GM12872 (cell line): ENCODE measurements around the gene TUBA4B.

Experiments used
- CTCF ChIP-seq: IDR thresholded peaks from 3 replicates; pipeline ENCODE4 v1.5.1; 2011; ENCODE audit warnings: low read depth, mild to moderate bottlenecking, low read length, moderate library complexity; ENCODE audit not compliant: insufficient read depth

Gene TUBA4B

DNA sequence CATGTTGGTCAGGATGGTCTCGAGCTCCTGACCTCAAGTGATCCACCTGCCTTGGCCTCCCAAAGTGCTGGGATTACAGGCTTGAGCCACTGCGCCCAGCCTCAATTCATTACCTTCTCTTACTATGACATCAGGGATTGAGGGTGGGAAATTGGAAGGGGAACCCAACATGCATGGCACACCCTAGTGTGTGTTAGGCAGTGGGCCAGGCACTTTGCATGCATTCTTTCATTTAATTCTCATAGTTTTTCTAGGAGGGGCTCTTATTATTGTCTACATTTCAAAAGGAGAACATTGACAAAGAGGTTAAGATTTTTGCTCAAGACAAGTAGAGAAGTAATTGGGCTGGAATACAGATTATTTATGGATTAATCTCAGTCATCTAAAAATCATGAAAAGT, 15.3 kb downstream of the TUBA4B start:
- no peak for TF ChIP-seq CTCF

DNA sequence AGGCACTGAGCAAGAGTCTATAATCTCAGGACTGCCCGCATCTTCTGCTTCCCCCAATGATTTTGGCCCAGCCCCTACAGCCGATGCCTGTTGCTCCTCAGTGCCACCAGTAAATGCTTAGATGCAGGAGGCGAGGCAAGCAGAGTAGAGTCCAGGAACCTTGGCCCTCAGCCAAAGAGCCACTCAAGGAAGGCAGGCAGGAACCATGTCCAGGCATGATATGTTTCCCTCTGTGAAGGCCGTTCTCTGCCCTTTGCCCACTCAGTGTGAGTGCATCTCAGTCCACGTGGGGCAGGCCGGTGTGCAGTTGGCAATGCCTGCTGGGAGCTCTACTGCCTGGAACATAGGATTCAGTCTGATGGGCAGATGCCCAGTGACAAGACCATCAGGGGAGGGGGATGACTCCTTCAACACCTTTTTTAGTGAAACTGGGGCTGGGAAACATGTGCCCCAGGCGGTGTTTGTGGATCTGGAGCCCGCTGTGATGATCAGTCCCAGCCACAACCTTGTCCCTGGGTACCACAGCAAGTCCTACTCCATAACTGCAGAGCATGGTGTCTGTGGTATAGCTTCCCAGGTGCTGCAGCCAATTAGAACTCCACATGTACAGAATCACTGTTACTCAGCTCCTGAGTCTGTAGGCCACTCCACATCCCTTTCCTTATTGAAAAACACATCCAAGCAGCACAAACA, 16.5 kb downstream of the TUBA4B start:
- TF ChIP-seq CTCF, result no peak

- no peak for TF ChIP-seq CTCF
Measured at GRCh38 chr2:219270055-219270372, 17.0 kb downstream of the TUBA4B start.

DNA sequence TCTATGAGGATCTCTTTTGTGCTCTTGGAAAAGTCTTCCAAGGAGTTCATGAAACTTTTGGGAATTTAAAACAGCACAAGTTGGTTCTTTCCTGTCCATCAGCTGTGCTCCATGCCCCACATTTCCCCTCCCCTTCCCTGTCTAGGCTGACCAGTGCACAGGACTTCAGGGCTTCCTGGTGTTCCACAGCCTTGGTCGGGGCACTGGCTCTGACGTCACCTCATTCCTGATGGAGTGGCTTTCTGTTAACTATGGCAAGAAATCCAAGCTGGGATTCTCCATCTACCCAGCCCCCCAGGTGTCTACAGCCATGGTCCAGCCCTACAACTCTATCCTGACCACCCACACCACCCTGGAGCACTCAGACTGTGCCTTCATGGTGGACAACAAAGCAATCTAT, 18.0 kb downstream of the TUBA4B start:
- TF ChIP-seq CTCF, result no peak

GRCh38 chr2:219272356-219272755, 19.3 kb downstream of the TUBA4B start:
- no peak for TF ChIP-seq CTCF

- no peak for TF ChIP-seq CTCF
Measured at GRCh38 chr2:219272995-219273394, 20.0 kb downstream of the TUBA4B start.

- TF ChIP-seq CTCF, result no peak
Measured at GRCh38 chr2:219273937-219274336, 20.9 kb downstream of the TUBA4B start.
